Endothelial cell of umbilical vein (primary cell): ENCODE data around the gene EPS8L2. TPM values are rescaled to one million over a fixed set of nuclear protein-coding genes. Genes with fewer than 3 reads are reported as not detected.

ENCODE experiments used
- Bru-seq: library from RNA; stranded (reverse); fragments of 400-500 nt; gene quantifications from one replicate; lab custom pipeline; 2021; lab: Mats Ljungman, UMichigan
- BruChase-seq, 2 experiments: library from RNA; stranded (reverse); fragments of 400-500 nt; gene quantifications; one replicate each; lab custom pipeline; 2021; lab: Mats Ljungman, UMichigan
- BruUV-seq: library from RNA; stranded (reverse); fragments of 400-500 nt; replicated peaks from 2 replicates; lab custom pipeline; 2021; lab: Mats Ljungman, UMichigan
- CTCF ChIA-PET: fragments of 300-600, 350-600 bp; sonication (Branson Sonifier 250); formaldehyde crosslinking; loops from one replicate; lab custom pipeline; 2021; ENCODE audit warnings: antibody characterized with exemption, inconsistent platforms; lab: Charles Lee
- POLR2A ChIA-PET: fragments of 300-600, 350-600 bp; sonication (Branson Sonifier 250); formaldehyde crosslinking; loops from one replicate; lab custom pipeline; 2021; ENCODE audit warnings: antibody characterized with exemption, inconsistent platforms; lab: Charles Lee
- DNase-seq: peaks from one replicate; pipeline ENCODE4 v3.0.0-alpha.2; 2011; ENCODE audit warnings: low read depth, low spot score
- FAIRE-seq: peaks from 2 replicates; lab custom pipeline; 2011; peaks lifted over from hg19 to GRCh38; lab: Jason Lieb, UNC
- H2AFZ ChIP-seq: 2 replicates; pipeline ENCODE4 v1.6.0; 2012; ENCODE audit warnings: low read depth, low read length, control low read depth, inconsistent platforms
- H3K27ac ChIP-seq: 2 replicates; pipeline ENCODE4 v1.5.1; 2011; ENCODE audit warnings: low read depth, mild to moderate bottlenecking, control low read depth, low read length, moderate library complexity; ENCODE audit not compliant: insufficient read depth
- H3K27me3 ChIP-seq, 2 experiments: 2 replicates each; pipeline versions ENCODE4 v1.6.0 to v1.6.1; 2011; ENCODE audit warnings: low read length in 2 of 2, mixed read lengths in 1 of 2; ENCODE audit not compliant: control insufficient read depth in 2 of 2, insufficient read depth in 2 of 2
- H3K36me3 ChIP-seq, 2 experiments: 2 replicates in 1 of 2; 3 replicates in 1 of 2; pipeline ENCODE4 v1.5.1; 2011; ENCODE audit warnings: low read length in 2 of 2, mild to moderate bottlenecking in 1 of 2, moderate library complexity in 1 of 2; ENCODE audit not compliant: control insufficient read depth in 2 of 2, insufficient read depth in 2 of 2; ENCODE audit errors: extremely low read depth in 1 of 2
- H3K4me1 ChIP-seq: 3 replicates; pipeline ENCODE4 v1.5.1; 2011; ENCODE audit warnings: mild to moderate bottlenecking, low read length; ENCODE audit not compliant: control insufficient read depth, insufficient read depth; ENCODE audit errors: extremely low read depth
- H3K4me2 ChIP-seq: 2 replicates; pipeline ENCODE4 v1.6.1; 2011; ENCODE audit warnings: low read length, control low read depth, mixed read lengths; ENCODE audit not compliant: insufficient read depth
- H3K4me3 ChIP-seq, 3 experiments: fragments of 200-600 bp in 1 of 3; sonication (generic), shearing (Covaris generic) in 1 of 3; replicated peaks in 1 of 3; 2 replicates each; pipeline ENCODE4 v1.5.1; 2011 to 2016; ENCODE audit warnings: control low read depth in 3 of 3, low read length in 3 of 3, mild to moderate bottlenecking in 2 of 3, inconsistent platforms in 1 of 3, low read depth in 1 of 3, moderate library complexity in 1 of 3; ENCODE audit not compliant: insufficient read depth in 1 of 3
- H3K79me2 ChIP-seq: 2 replicates; pipeline ENCODE4 v1.6.0; 2012; ENCODE audit warnings: low read length, inconsistent platforms; ENCODE audit not compliant: control insufficient read depth, insufficient read depth
- H3K9ac ChIP-seq: replicated peaks from 2 replicates; pipeline ENCODE3; 2011; ENCODE audit warnings: low read length, control low read depth; ENCODE audit not compliant: insufficient read depth; ENCODE audit errors: extremely low read depth
- H3K9me1 ChIP-seq: replicated peaks from 3 replicates; pipeline ENCODE4 v1.6.0; 2011; ENCODE audit warnings: mild to moderate bottlenecking, low read length; ENCODE audit not compliant: control insufficient read depth, insufficient read depth; ENCODE audit errors: extremely low read depth
- H3K9me3 ChIP-seq: replicated peaks from 2 replicates; pipeline ENCODE4 v1.5.1; 2012; ENCODE audit warnings: low read length, inconsistent platforms; ENCODE audit not compliant: control insufficient read depth, insufficient read depth
- H4K20me1 ChIP-seq: replicated peaks from 2 replicates; pipeline ENCODE3; 2011; ENCODE audit warnings: mild to moderate bottlenecking, low read length; ENCODE audit not compliant: control insufficient read depth, insufficient read depth; ENCODE audit errors: extremely low read depth
- EZH2 ChIP-seq: IDR thresholded peaks from 2 replicates; pipeline ENCODE4 v1.6.1; 2012; ENCODE audit warnings: borderline replicate concordance, low read depth, mild to moderate bottlenecking, moderate library complexity, low read length, inconsistent platforms; ENCODE audit not compliant: severe bottlenecking
- JUN ChIP-seq: IDR thresholded peaks from 2 replicates; pipeline ENCODE4 v1.6.1; 2011; ENCODE audit warnings: borderline replicate concordance, low read depth; ENCODE audit not compliant: insufficient read length, insufficient read depth
- MYC ChIP-seq: IDR thresholded peaks from one replicate; pipeline ENCODE4 v1.6.1; 2011; ENCODE audit warnings: mild to moderate bottlenecking, low read depth, low read length
- POLR2AphosphoS5 ChIP-seq: IDR thresholded peaks from 2 replicates; pipeline ENCODE4 v1.6.1; 2012; ENCODE audit warnings: low read depth, mild to moderate bottlenecking, control low read depth, low read length, moderate library complexity; ENCODE audit not compliant: insufficient read depth
- dilution Hi-C: fragments of 300-500 bp; cut with MboI; formaldehyde crosslinking; loops from one replicate; pipeline ENCODE4 v1.15.0; 2019; ENCODE audit warnings: low sequenced_read_pairs; ENCODE audit not compliant: extremely low pct_ligation_motif_present
- intact Hi-C: fragments of 100-400 bp; cut with micrococcal nuclease; formaldehyde crosslinking; loops from one replicate; pipeline ENCODE4 v1.10.0; 2022
- long read RNA-seq: library from polyadenylated mRNA; stranded (forward); transcript quantifications from one replicate; pipeline ENCODE4 v2.0.0, GENCODE V29; 2021
- polyA minus RNA-seq, 3 experiments: library from RNA; depleted of rRNA, polyadenylated mRNA; stranded (reverse); fragments of >200 nt; gene quantifications; 1 replicate in 1 of 3; 2 replicates in 2 of 3; pipeline ENCODE4 v1.2.3, GENCODE V29; 2011
- polyA plus RNA-seq, 4 experiments: library from polyadenylated mRNA; depleted of rRNA in 3 of 4; stranded (reverse) in 3 of 4; unstranded in 1 of 4; fragments of >200 nt; gene quantifications; 2 replicates each; pipeline versions ENCODE4 v1.2.1 to v1.2.3, GENCODE V29; 2011 to 2012; ENCODE audit warnings: missing spikeins in 1 of 4
- total RNA-seq: library from RNA; stranded (reverse); gene quantifications from 2 replicates; pipeline ENCODE4 v1.2.3, GENCODE V29; 2021
- TF ChIP-seq, protein P1 (sequence below), 2 donors: IDR thresholded peaks; 1 replicate in 1 of 2; 2 replicates in 1 of 2; pipeline ENCODE4 v1.5.1; 2011; ENCODE audit warnings: low read length in 2 of 2, mild to moderate bottlenecking in 2 of 2, moderate library complexity in 2 of 2, control low read depth in 1 of 2, inconsistent platforms in 1 of 2, low read depth in 1 of 2; ENCODE audit not compliant: insufficient read depth in 1 of 2; ENCODE audit errors: extremely low read depth in 1 of 2

The EPS8L2 gene
- total RNA-seq (6.0 and 12.5 TPM in 2 replicates), polyA plus RNA-seq (5.2 and 5.9 TPM in 2 replicates), polyA minus RNA-seq (4.6 and 7.9 TPM in 2 replicates), Bru-seq, nascent RNA (percentile 15 among the genes with signal in this experiment), BruChase-seq, experiment 1, labeled RNA remaining after a 6-hour chase (percentile 48 among the genes with signal in this experiment), BruChase-seq, experiment 2, labeled RNA remaining after a 2-hour chase (percentile 33 among the genes with signal in this experiment)
- 2.6 and 2.9 TPM in 2 replicates for polyA plus RNA-seq (2011; cell fraction: cytosol; rRNA removed)
- polyA plus RNA-seq (2011; cell fraction: nucleus; rRNA removed) = 33.6 and 35.0 TPM in 2 replicates
- polyA plus RNA-seq (2012) = 6.1 and 6.6 TPM in 2 replicates
- polyA minus RNA-seq (2011; cell fraction: cytosol; rRNA and poly(A)+ RNA removed) = 20.3 TPM
- polyA minus RNA-seq (2011; cell fraction: nucleus; rRNA and poly(A)+ RNA removed) = 3.1 and 6.7 TPM in 2 replicates
- long read RNA-seq, partial matches to known transcripts = 1 of 9 reads
- long read RNA-seq, other reads (novel, unspliced or antisense) = 4 of 9 reads

DNA sequence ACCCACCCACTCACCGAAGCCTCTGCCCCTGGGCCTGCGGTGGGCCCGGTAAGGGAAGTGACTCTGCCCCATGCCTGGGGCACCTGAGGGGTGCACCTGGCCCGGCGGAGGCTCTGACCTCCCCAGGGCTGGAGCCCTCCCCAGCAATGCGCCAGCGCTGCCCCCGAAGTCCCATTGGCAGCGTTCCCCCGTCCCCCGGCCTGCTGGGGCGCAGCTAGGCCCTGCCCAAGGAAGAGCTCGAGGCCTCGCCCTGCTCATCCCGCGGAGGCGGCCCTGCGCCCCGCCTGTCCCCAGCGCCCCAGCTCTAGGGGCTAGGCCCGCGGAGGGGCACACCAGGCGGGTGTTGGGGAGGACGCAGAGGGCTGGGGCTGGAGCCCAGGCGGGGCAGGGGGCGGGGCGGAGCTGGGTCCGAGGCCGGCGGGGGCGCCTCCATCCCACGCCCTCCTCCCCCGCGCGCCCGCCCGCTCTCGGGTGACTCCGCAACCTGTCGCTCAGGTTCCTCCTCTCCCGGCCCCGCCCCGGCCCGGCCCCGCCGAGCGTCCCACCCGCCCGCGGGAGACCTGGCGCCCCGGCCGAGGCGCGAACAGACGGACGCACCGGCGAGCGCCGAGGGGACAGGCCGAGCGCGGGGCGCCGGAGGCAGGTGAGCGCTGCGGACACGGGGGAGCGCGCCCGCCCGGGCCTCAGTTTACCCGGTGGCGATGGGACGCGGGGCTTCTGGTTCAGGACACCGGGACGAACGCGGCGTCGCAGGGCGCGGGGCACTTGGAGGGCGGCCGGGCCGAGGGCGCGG lies at the start of gene EPS8L2:
Gene EPS8L2 (plus strand): TSS at position 586 of the 793 bp plus-strand sequence. CDS start 3,177 bp downstream, outside the sequence.
- no TSS peak for BruUV-seq
- Histone ChIP-seq H3K9ac (no peak within 1 kb of the TSS), H3K27ac (no peak within 1 kb of the TSS), H2AFZ (peak within 1 kb of the TSS; percentile 55), H3K79me2 (no peaks in the 10 kb centered on the region), H4K20me1 (no peaks in the 10 kb centered on the region), H3K4me1 (peaks cover 5% of the 10 kb centered on the region), H3K27me3 (no peaks in the 10 kb centered on the region), H3K4me3 (peak within 1 kb of the TSS in 2 of 3 experiments; percentile 17 to 26), H3K4me2 (peak within 1 kb of the TSS; percentile 32), H3K9me3 (no peaks in the 10 kb centered on the region), H3K36me3 (no peaks in the 10 kb centered on the region), H3K9me1 (no peaks in the 10 kb centered on the region)
- dilution Hi-C loops (no loop called here), intact Hi-C loops (no loop called here)
- DNase-seq (no peak), FAIRE-seq (no peak)
- ChIA-PET CTCF (interaction anchor here (1.5 to 1.7 kb wide), 2 partner anchors 17 to 21 kb away, joined by 4 to 5 read pairs; no protein-coding TSS in a partner anchor), POLR2A (no interaction called here)
- TF ChIP-seq MYC (no peak), JUN (no peak), EZH2 (no peak), POLR2AphosphoS5 (no peak)
- TF ChIP-seq, protein P1, sequence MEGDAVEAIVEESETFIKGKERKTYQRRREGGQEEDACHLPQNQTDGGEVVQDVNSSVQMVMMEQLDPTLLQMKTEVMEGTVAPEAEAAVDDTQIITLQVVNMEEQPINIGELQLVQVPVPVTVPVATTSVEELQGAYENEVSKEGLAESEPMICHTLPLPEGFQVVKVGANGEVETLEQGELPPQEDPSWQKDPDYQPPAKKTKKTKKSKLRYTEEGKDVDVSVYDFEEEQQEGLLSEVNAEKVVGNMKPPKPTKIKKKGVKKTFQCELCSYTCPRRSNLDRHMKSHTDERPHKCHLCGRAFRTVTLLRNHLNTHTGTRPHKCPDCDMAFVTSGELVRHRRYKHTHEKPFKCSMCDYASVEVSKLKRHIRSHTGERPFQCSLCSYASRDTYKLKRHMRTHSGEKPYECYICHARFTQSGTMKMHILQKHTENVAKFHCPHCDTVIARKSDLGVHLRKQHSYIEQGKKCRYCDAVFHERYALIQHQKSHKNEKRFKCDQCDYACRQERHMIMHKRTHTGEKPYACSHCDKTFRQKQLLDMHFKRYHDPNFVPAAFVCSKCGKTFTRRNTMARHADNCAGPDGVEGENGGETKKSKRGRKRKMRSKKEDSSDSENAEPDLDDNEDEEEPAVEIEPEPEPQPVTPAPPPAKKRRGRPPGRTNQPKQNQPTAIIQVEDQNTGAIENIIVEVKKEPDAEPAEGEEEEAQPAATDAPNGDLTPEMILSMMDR (IDR thresholded peaks at IDR 0.05; ENCODE audit: extremely low read depth in 1 of 2, insufficient read depth in 1 of 2, low read depth in 1 of 2, low read length in 2 of 2) = no peak
